ENCODE data around the gene KANSL1. TPM values are rescaled to one million over a fixed set of nuclear protein-coding genes. Genes with fewer than 3 reads are reported as not detected.

KANSL1 gene
- total and polyA plus RNA-seq, 10 of the 15 experiments (the other 5 are each of a cell fraction or from before 2014, with no cell fraction given), result 4.7 to 60.6 (median 28.0) TPM

GRCh38 chr17:46192439-46193150 is 634 bp downstream of the KANSL1 start:
- FAIRE-seq, result no peak
- peak; percentile 35 for ATAC-seq
- Histone ChIP-seq H3K4me1 (ENCODE audit: control insufficient read depth, insufficient read depth, low read length) (peaks cover 27% of the 10 kb centered on the region), H3K27me3 (replicated peaks in 1 of 2; ENCODE audit: control insufficient read depth in 2 of 2, insufficient read depth in 2 of 2, low read length in 1 of 2) (no peaks in the 10 kb centered on the region), H3K9ac (ENCODE audit: control insufficient read depth, insufficient read depth, low read length) (peak overlapping the region; percentile 87), H3K4me3 (peak overlapping the region; percentile 78), H3K36me3 (ENCODE audit: control insufficient read depth in 2 of 2, insufficient read depth in 2 of 2, low read length in 1 of 2) (no peaks in the 10 kb centered on the region; a peak in 1 of 4 replicates), H4K20me1 (ENCODE audit: control insufficient read depth, insufficient read depth) (no peaks in the 10 kb centered on the region), H3K27ac (ENCODE audit: control insufficient read depth, insufficient read depth) (peak overlapping the region; percentile 94), H3K79me2 (ENCODE audit: control insufficient read depth, insufficient read depth, low read length) (peaks cover 88% of the 10 kb centered on the region), H2AFZ (ENCODE audit: control insufficient read depth, low read depth, low read length) (peak overlapping the region; percentile 49; the same call in 1 of the 2 replicates), H3K4me2 (ENCODE audit: control insufficient read depth, insufficient read depth) (peak overlapping the region; percentile 83; the same call in 1 of the 2 replicates), H3K9me3 (replicated peaks; ENCODE audit: control insufficient read depth, insufficient read depth, low read length) (no peaks in the 10 kb centered on the region; the same call in 2 of the 3 replicates)
- in situ Hi-C loops (cut with MboI) (no loop called here), intact Hi-C loops (cut with micrococcal nuclease; ENCODE audit: unreplicated experiment) (loop anchor here (2.0 to 5.0 kb wide), 2 partner anchors 70 to 90 kb away; no protein-coding TSS in a partner anchor)
- ChIA-PET CTCF (interaction anchor here (0.6 to 3.2 kb wide), 30 partner anchors 9 to 610 kb away, joined by 3 to 39 read pairs (median 4); no protein-coding TSS in a partner anchor), SMC1A (ENCODE audit: uncharacterized antibody, unreplicated experiment) (interaction anchor here (1.0 to 2.3 kb wide), 14 partner anchors 11 to 171 kb away, joined by 3 to 20 read pairs (median 4); no protein-coding TSS in a partner anchor), RAD21 (ENCODE audit: unreplicated experiment) (interaction anchor here (0.6 to 2.7 kb wide), 25 partner anchors 9 to 618 kb away, joined by 3 to 16 read pairs (median 4); no protein-coding TSS in a partner anchor), POLR2A (interaction anchor here (0.5 to 2.1 kb wide), 12 partner anchors 8 to 976 kb away, joined by 3 to 11 read pairs (median 4); no protein-coding TSS in a partner anchor)
- no peak for DNase-seq (ENCODE audit: low read depth, low spot score)
- WGBS (ENCODE audit: insufficient coverage, insufficient replicate concordance, low lambda C conversion rate, missing lambda C conversion rate), result under 1% methylated on average over 53 of the region's 60 CpGs
- no TSS peak for BruUV-seq (replicated peaks)
- TF ChIP-seq GABPA (IDR thresholded peaks at IDR 0.05; ENCODE audit: low read depth) (no peak), ZNF207 (IDR thresholded peaks at IDR 0.05; ENCODE audit: borderline replicate concordance) (peak; percentile 64), PBX3 (IDR thresholded peaks at IDR 0.05; ENCODE audit: insufficient replicate concordance, low read depth, low read length) (no peak), IRF5 (IDR thresholded peaks at IDR 0.05; ENCODE audit: borderline replicate concordance) (no peak), BCL11A (IDR thresholded peaks at IDR 0.05; ENCODE audit: low read depth, low read length) (no peak), TAF1 (IDR thresholded peaks at IDR 0.05; ENCODE audit: borderline replicate concordance, low read depth, low read length) (peak; percentile 66; the same call in 1 of the 2 replicates), BACH1 (IDR thresholded peaks at IDR 0.05; ENCODE audit: borderline replicate concordance) (no peak), POLR2AphosphoS2 (IDR thresholded peaks at IDR 0.05; ENCODE audit: low read depth, low read length) (no peak; the same call in 1 of the 2 replicates), ZSCAN29 (IDR thresholded peaks at IDR 0.05) (no peak), ASH2L (IDR thresholded peaks at IDR 0.05; ENCODE audit: borderline replicate concordance, low read depth) (0 out of 2 replicates have a peak, but pooled peaks have one; percentile 43), SMC3 (IDR thresholded peaks at IDR 0.05; ENCODE audit: borderline replicate concordance, low read length) (no peak), RFX5 (IDR thresholded peaks at IDR 0.05; ENCODE audit: low read depth, low read length) (no peak), ZNF274 (IDR thresholded peaks at IDR 0.05; ENCODE audit: insufficient read depth, insufficient read length) (no peak), RBBP5 (conservative IDR thresholded peaks at IDR 0.05) (no peak), TCF7 (IDR thresholded peaks at IDR 0.05; ENCODE audit: borderline replicate concordance) (no peak), IKZF1 (conservative IDR thresholded peaks at IDR 0.05) (no peak), RELB (IDR thresholded peaks at IDR 0.05; ENCODE audit: low read depth) (peak; percentile 81), HSF1 (IDR thresholded peaks at IDR 0.05; ENCODE audit: low read depth, low read length) (no peak)
